Lower leg skin (tissue), 3 donors: Measurements from ENCODE around the gene GIMAP1.

Experiments used
- POLR2A ChIP-seq, 2 donors: fragments of 450-650 bp; IDR thresholded peaks; one replicate each; pipeline ENCODE4 v1.6.1; 2016 to 2017; ENCODE audit warnings: antibody characterized with exemption in 2 of 2, mild to moderate bottlenecking in 1 of 2, moderate library complexity in 1 of 2
- TF ChIP-seq, protein P1 (sequence below), 3 donors: fragments of 450-650 bp; IDR thresholded peaks; one replicate each; pipeline ENCODE4 v1.5.1; 2016; ENCODE audit warnings: antibody characterized with exemption in 3 of 3, mild to moderate bottlenecking in 3 of 3, moderate library complexity in 2 of 3

- TF ChIP-seq POLR2A (IDR thresholded peaks at IDR 0.05), result no peak
- TF ChIP-seq, protein P1, sequence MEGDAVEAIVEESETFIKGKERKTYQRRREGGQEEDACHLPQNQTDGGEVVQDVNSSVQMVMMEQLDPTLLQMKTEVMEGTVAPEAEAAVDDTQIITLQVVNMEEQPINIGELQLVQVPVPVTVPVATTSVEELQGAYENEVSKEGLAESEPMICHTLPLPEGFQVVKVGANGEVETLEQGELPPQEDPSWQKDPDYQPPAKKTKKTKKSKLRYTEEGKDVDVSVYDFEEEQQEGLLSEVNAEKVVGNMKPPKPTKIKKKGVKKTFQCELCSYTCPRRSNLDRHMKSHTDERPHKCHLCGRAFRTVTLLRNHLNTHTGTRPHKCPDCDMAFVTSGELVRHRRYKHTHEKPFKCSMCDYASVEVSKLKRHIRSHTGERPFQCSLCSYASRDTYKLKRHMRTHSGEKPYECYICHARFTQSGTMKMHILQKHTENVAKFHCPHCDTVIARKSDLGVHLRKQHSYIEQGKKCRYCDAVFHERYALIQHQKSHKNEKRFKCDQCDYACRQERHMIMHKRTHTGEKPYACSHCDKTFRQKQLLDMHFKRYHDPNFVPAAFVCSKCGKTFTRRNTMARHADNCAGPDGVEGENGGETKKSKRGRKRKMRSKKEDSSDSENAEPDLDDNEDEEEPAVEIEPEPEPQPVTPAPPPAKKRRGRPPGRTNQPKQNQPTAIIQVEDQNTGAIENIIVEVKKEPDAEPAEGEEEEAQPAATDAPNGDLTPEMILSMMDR (IDR thresholded peaks at IDR 0.05), result no peak
Observed at GRCh38 chr7:150769768-150770167, 53.4 kb downstream of the GIMAP1 start.
